22Rv1 (cell line): ENCODE results near the gene APOBEC2.

ENCODE experiments used
- CTCF ChIP-seq: fragments of 450-650 bp; IDR thresholded peaks from 2 replicates; pipeline ENCODE4 v1.5.1; 2017; ENCODE audit warnings: mild to moderate bottlenecking
- ZFX ChIP-seq: fragments of 450-650 bp; IDR thresholded peaks from 2 replicates; pipeline ENCODE4 v1.6.1; 2017; ENCODE audit warnings: antibody characterized with exemption, borderline replicate concordance

- TF ChIP-seq CTCF = no peak
- no peak for TF ChIP-seq ZFX
These were observed 32.2 kb downstream of the APOBEC2 start for GRCh38 chr6:41085182-41085581.
